Activated T-cell treated with anti-CD3 and anti-CD28 coated beads for 48 hours (primary cell): ENCODE data around the gene ORAI2.
"Not testable (repeated sequence)": the region's sequence is repeated elsewhere in the genome, so short reads cannot be mapped to it uniquely, and the experiment has no call there.

Source experiments
- DNase-seq: peaks from one replicate; pipeline ENCODE4 v3.0.0-alpha.2; 2020; ENCODE audit warnings: low read depth

The ORAI2 gene

DNA sequence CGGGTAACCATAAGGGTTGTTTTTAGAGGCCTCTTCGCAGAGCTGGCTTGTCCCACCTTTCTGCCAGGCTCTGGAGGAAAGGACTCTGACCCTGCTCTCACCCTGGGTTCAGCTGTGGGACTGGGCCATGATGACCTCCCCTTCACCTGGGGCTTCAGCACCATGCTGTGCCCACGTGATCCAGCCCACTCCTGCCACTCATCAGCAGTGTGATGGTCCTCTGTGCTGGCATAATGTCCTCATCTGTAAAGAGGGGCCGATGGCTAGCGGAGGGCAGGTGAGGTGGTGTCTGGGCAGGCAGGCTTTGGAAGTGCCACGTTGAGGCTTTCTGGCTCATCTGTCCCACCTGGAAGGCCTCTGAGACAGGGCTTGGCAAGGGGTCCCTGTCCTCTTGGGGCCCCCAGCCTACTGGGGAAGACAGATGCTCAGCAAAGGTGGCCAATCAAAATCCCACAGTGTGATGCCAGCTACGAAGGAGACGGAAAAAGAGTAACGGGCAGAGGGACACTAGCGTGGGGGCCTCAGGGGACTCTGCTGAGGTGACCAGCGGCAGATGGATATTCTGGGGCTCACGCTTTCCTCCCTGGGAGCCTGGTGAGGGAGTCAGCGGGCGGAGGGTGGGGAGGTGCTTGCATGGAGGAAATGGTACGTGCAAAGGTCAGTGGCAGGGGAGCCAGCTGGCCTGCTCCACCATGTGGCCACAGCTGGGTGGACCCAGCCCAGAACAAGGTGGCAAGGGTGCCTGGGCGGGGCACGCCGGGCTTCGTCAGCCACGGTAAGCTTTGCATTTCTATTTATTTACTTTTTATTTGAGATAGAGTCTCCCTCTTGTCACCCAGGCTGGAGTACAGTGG is 36.8 kb downstream of the ORAI2 start:
- DNase-seq = no peak

DNA sequence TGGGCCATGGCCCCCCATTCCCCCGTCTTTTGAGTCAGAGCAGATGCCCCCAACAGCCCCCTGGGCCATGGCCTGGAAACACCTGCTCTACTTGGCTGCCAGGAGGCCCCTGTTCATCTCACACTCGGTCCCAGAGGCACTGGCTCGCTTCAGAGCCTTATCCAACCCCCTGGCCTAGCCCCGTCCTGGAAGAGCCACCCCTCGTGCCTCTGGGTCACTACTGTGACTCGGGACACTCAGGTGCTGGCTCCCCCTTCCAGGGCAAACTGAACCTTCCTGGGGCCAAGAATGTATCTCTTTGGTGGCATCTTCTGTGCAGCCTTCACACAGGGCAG is 38.4 kb downstream of the ORAI2 start:
- DNase-seq = no peak

GRCh38 chr7:102472126-102473041 is 39.0 kb downstream of the ORAI2 start:
- no peak for DNase-seq

GRCh38 chr7:102473271-102473991 is 40.1 kb downstream of the ORAI2 start:
- no peak for DNase-seq

- DNase-seq = not testable (repeated sequence)
Measured at GRCh38 chr7:102474116-102474515, 40.7 kb downstream of the ORAI2 start.

DNA sequence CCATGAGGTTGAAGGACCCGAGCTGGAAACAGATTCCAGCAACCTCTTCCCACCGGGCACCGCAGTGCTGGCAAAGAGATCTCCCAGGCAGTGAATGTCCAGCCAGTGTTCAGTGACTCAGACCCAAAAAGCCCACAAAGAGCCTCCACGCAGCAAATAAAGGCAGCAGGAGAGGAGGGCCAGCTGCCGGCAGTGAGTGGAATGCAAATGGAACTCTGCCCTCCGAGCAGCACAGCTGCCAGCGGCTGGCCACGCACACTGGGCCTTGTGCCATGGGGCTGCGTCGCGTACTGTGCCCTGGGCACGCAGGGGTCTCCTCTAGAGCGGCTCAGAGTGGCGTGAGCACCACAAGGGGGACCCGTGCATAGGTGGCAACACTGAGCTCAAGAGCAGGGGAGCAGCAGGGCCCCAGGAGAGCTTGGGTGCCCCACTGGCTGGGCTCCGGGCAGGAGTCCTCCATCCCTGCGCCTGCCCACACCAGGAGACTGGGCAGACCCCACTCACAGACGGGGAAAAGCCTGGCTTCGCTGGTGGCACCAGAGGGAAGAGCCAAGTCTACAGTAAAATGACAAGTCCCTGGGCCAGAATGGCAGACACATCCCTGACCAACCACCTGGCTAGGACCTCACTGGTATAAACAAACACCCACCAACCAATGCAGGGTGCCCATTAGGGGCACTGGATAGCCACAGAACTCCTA is 41.5 kb downstream of the ORAI2 start:
- not testable (repeated sequence) for DNase-seq

- DNase-seq = peak; percentile 85
Measured at GRCh38 chr7:102478314-102479208, 45.2 kb downstream of the ORAI2 start, which contains the start of gene POLR2J. Gene POLR2J (minus strand): TSS chr7:102478922. CDS start chr7:102478860, 62 bp downstream.

DNA sequence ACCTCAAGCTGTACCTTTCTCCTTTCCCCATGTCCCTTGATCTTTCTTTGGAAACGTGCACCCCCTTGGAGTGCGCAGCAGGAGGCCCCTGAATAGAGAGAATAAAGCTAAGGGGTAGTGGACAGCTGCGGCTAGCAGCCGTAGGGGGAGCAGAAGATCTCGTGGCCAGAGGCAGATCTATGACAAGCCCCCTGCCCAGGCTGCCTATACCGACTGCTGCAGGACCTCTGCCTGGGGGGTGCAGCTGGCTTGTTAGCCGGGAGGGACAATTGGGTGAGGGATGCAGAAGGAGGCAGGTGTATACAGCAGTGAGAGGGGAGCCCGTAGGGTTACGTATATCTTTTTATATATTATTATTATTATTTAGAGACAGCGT is 45.8 kb downstream of the ORAI2 start:
- DNase-seq = not testable (repeated sequence)

GRCh38 chr7:102479982-102480637 is 46.7 kb downstream of the ORAI2 start:
- DNase-seq = peak; percentile 35

- DNase-seq = not testable (repeated sequence)
Measured at GRCh38 chr7:102481962-102482361, 48.6 kb downstream of the ORAI2 start.

DNA sequence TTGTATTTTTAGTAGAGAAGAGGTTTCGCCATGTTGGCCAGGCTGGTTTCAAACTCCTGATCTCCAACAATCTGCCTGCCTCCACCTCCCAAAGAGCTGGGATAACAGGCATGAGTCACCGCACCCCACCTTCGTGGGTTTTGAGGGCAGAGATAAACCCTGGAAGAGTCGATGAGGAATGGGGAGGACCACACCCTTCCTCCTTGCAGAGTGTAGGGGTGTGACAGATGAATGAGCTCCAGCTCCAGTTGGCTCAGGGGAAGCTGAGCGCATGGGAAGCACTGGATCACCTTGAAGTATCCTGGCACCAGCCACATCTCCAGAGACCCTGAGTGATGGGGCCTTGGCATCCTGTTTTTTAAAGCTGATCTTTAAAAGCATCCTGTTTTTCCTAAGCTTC is 50.9 kb downstream of the ORAI2 start:
- DNase-seq = not testable (repeated sequence)

- peak; percentile 71 for DNase-seq
Measured at GRCh38 chr7:102490529-102491075, 57.2 kb downstream of the ORAI2 start.

DNA sequence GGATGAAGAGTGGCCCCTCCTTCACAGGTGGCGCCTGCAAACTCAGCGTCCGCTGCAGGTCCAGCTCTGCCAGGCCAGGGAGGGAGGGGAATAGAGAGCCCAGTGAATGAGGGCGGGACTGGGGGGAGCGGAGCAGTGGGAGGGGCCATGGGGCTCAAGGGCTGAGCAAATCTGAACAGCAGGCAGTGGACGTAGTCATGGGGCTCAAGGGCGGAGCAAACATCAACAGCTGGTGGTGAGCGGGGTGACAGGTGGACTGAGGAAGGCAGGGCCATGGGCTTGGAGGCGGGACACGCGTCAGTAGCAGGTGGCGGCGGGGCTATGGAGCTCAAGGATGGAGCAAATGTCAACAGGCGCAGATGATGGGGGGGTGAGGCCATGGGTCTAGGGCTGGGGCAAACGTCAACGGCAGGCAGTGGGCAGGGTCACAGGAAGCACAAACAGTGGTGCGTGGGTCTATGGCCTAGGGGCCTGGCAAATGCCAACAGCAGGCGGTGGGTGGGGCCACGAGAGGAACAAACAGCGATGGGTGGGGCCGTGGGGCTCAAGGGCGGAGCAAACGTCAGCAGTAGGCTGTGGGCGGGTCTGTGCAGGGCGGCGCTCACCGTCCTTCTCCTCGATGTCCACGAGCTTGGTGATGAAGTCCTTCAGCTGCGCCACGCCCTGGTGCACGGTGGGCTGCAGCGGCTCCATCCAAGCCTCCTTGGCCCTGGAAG is 60.0 kb downstream of the ORAI2 start:
- DNase-seq = not testable (repeated sequence)

DNA sequence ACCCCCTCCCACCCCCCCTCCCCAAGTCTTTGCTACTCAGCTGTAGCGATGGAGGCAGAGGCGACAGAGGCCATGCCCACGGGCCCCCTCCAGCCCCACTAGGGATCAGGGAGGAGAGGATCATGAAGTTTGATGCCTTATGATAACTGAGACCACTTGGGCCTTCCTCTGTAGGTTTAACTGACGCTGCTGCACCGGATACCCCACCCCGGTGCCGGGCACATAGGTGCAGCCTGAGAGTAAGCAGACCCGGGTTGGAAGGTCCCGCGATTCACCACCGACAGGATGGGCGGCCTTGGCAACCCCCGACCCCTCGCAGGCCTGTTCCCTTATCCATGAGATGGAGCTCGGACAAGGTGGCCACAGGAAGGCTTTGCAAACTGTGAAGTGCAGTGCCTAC is 60.7 kb downstream of the ORAI2 start:
- not testable (repeated sequence) for DNase-seq

GRCh38 chr7:102494473-102495149 is 61.2 kb downstream of the ORAI2 start:
- not testable (repeated sequence) for DNase-seq

DNA sequence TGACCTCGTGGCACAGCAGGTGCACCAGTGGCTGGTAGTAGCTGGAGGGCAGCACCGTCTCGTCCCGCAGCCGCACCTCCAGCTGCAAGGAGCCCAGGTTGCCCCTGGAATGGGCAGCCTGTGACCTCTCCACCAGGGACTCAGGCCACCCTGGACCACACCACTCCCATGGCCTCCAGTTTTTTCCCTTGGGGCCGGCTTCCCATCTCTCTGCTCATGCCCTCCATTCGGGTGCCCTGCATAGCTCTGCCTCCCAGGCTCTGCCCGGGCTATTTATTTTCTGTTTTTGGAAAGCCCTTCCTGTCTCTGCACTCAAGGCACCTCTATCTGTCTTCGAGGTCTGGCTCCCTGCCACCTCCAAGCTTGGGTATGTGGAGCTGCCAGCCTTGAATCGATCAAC is 63.5 kb downstream of the ORAI2 start:
- not testable (repeated sequence) for DNase-seq

DNA sequence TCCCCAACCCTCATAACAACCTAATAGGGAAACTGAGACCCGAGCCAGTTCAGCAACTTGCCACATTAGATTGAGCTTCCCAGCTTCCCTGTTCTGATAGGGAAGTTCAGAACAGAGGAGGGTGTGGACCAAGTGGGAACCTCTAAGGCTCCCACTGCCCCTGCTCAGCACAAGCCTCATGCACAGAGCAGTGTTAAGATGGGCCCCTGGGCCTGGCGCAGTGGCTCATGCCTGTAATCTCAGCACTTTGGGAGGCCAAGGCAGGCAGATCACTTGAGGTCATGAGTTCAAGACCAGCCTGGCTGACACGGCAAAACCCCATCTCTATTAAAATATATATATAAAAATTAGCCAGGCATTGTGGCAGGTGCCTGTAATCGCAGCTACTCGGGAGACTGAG is 63.9 kb downstream of the ORAI2 start:
- DNase-seq = not testable (repeated sequence)

GRCh38 chr7:102498321-102498720 is 64.9 kb downstream of the ORAI2 start:
- not testable (repeated sequence) for DNase-seq
